Gastrocnemius medialis (tissue), 4 donors: ENCODE measurements around the gene SSR4. TPM values are rescaled to one million over a fixed set of nuclear protein-coding genes. Genes with fewer than 3 reads are reported as not detected.

Experiments
- ATAC-seq, 2 donors: fragments of 150-250 bp; one replicate each; pipeline ENCODE4 v1.9.1; 2016
- DNase-seq, 2 donors: peaks; one replicate each; pipeline ENCODE4 v3.0.0-alpha.2; 2019
- H3K27ac ChIP-seq, 4 donors: fragments of 200-600 bp; sonication (generic); 1 replicate in 1 of 4; 2 replicates in 3 of 4; pipeline ENCODE4 v1.5.1; 2016 to 2018; ENCODE audit warnings: mild to moderate bottlenecking in 2 of 4, moderate library complexity in 1 of 4
- H3K27me3 ChIP-seq, 3 donors: fragments of 200-600 bp; sonication (generic) in 2 of 3; 1 replicate in 1 of 3; 2 replicates in 2 of 3; pipeline versions ENCODE4 v1.5.1 to v1.6.0; 2016 to 2019; ENCODE audit warnings: mild to moderate bottlenecking in 1 of 3, moderate library complexity in 1 of 3
- H3K36me3 ChIP-seq, 2 donors: fragments of 200-600 bp; sonication (generic) in 1 of 2; one replicate each; pipeline ENCODE4 v1.5.1; 2017 to 2018
- H3K4me1 ChIP-seq, 2 donors: fragments of 200-600 bp; sonication (generic) in 1 of 2; one replicate each; pipeline ENCODE4 v1.5.1; 2016 to 2017; ENCODE audit warnings: mild to moderate bottlenecking in 2 of 2
- H3K4me3 ChIP-seq, 4 donors: fragments of 200-600 bp; sonication (generic) in 3 of 4; 1 replicate in 1 of 4; 2 replicates in 3 of 4; pipeline ENCODE4 v1.5.1; 2016 to 2019; ENCODE audit warnings: mild to moderate bottlenecking in 2 of 4
- H3K9me3 ChIP-seq, 3 donors: fragments of 200-600 bp; sonication (generic) in 2 of 3; 1 replicate in 1 of 3; 2 replicates in 2 of 3; pipeline ENCODE4 v1.5.1; 2016 to 2019
- POLR2A ChIP-seq, 2 donors: fragments of 450-650 bp; IDR thresholded peaks; one replicate each; pipeline ENCODE4 v1.6.1; 2017; ENCODE audit warnings: antibody characterized with exemption in 2 of 2, mild to moderate bottlenecking in 2 of 2, moderate library complexity in 2 of 2
- in situ Hi-C, 4 donors: fragments of 200-750 bp; cut with MboI; loops; one replicate each; pipeline versions ENCODE4 v1.15.0 to v1.8.0; 2017; ENCODE audit warnings: low sequenced_read_pairs in 4 of 4
- intact Hi-C: fragments of 100-400 bp; cut with DNase I; formaldehyde crosslinking; loops from one replicate; pipeline ENCODE4 v1.15.1; 2023; ENCODE audit warnings: low total_unique reads
- total RNA-seq, 4 donors: library from RNA; depleted of rRNA; stranded (reverse); fragments of >200 nt; gene quantifications; one replicate each; pipeline versions ENCODE4 v1.1.0 to v1.2.3, GENCODE V29; 2016
- TF ChIP-seq, protein P1 (sequence below), 5 experiments: fragments of 450-650 bp in 3 of 5; fragments of 200-600 bp in 2 of 5; sonication (generic) in 2 of 5; IDR thresholded peaks in 4 of 5; conservative IDR thresholded peaks in 1 of 5; 1 replicate in 4 of 5; 2 replicates in 1 of 5; pipeline ENCODE4 v1.5.1; 2016 to 2019; ENCODE audit warnings: antibody characterized with exemption in 5 of 5, mild to moderate bottlenecking in 3 of 5, moderate library complexity in 3 of 5

The SSR4 gene
- total RNA-seq, 4 donors from 2014 or later = 73.9 to 111 (median 93.4) TPM

- Histone ChIP-seq H3K9me3 (no peaks in the 10 kb centered on the region), H3K27ac (peak overlapping the region; percentile 93 to 98 (median 96)), H3K4me3 (peak overlapping the region; percentile 73 to 88 (median 78)), H3K4me1 (peaks cover 6 to 16% of the 10 kb centered on the region in 2 donors), H3K36me3 (peaks cover 0 to 11% of the 10 kb centered on the region in 2 donors), H3K27me3 (no peaks in the 10 kb centered on the region)
- TF ChIP-seq, protein P1, sequence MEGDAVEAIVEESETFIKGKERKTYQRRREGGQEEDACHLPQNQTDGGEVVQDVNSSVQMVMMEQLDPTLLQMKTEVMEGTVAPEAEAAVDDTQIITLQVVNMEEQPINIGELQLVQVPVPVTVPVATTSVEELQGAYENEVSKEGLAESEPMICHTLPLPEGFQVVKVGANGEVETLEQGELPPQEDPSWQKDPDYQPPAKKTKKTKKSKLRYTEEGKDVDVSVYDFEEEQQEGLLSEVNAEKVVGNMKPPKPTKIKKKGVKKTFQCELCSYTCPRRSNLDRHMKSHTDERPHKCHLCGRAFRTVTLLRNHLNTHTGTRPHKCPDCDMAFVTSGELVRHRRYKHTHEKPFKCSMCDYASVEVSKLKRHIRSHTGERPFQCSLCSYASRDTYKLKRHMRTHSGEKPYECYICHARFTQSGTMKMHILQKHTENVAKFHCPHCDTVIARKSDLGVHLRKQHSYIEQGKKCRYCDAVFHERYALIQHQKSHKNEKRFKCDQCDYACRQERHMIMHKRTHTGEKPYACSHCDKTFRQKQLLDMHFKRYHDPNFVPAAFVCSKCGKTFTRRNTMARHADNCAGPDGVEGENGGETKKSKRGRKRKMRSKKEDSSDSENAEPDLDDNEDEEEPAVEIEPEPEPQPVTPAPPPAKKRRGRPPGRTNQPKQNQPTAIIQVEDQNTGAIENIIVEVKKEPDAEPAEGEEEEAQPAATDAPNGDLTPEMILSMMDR (IDR thresholded peaks at IDR 0.05 in 4 of 5, conservative IDR thresholded peaks at IDR 0.05 in 1 of 5) = no peak
- TF ChIP-seq POLR2A (IDR thresholded peaks at IDR 0.05) = no peak
- ATAC-seq (peak in 1 of 2 donors; percentile 19), DNase-seq (no peak)
- in situ Hi-C loops (loop anchor here in 3 of 4 donors (25.0 kb wide), 2 partner anchors 144 to 169 kb away; partner anchors contain the start of genes HCFC1 (in 2 of the 3), TMEM187 (in 2 of the 3), ARHGAP4 (in 1 of the 3) and NAA10 (in 1 of the 3)), intact Hi-C loops (loop anchor here (5.0 to 10.0 kb wide), 3 partner anchors 108 to 582 kb away; partner anchors contain the start of genes EMD, FLNA and SLC6A8)
Measured at GRCh38 chrX:153793291-153793690, 1.2 kb upstream of the SSR4 start.

- Histone ChIP-seq H3K27ac (peak overlapping the region; percentile 93 to 98 (median 96)), H3K27me3 (no peaks in the 10 kb centered on the region), H3K4me1 (peaks cover 6 to 16% of the 10 kb centered on the region in 2 donors), H3K36me3 (peaks cover 0 to 11% of the 10 kb centered on the region in 2 donors), H3K9me3 (no peaks in the 10 kb centered on the region), H3K4me3 (peak overlapping the region; percentile 73 to 88 (median 78))
- DNase-seq (no peak), ATAC-seq (peak; percentile 5 to 14)
- in situ Hi-C loops = loop anchor here in 3 of 4 donors (25.0 kb wide), 2 partner anchors 142 to 167 kb away; partner anchors contain the start of genes HCFC1 (in 2 of the 3), TMEM187 (in 2 of the 3), ARHGAP4 (in 1 of the 3) and NAA10 (in 1 of the 3)
- intact Hi-C loops = loop anchor here (1.0 to 10.0 kb wide), 6 partner anchors 14 to 580 kb away; partner anchors contain the start of genes ABCD1, BCAP31, EMD and FLNA
- no peak for TF ChIP-seq POLR2A (IDR thresholded peaks at IDR 0.05)
- TF ChIP-seq, protein P1 (IDR thresholded peaks at IDR 0.05 in 4 of 5, conservative IDR thresholded peaks at IDR 0.05 in 1 of 5) = no peak
Measured at GRCh38 chrX:153794897-153795816, 689 bp downstream of the SSR4 start.

DNA sequence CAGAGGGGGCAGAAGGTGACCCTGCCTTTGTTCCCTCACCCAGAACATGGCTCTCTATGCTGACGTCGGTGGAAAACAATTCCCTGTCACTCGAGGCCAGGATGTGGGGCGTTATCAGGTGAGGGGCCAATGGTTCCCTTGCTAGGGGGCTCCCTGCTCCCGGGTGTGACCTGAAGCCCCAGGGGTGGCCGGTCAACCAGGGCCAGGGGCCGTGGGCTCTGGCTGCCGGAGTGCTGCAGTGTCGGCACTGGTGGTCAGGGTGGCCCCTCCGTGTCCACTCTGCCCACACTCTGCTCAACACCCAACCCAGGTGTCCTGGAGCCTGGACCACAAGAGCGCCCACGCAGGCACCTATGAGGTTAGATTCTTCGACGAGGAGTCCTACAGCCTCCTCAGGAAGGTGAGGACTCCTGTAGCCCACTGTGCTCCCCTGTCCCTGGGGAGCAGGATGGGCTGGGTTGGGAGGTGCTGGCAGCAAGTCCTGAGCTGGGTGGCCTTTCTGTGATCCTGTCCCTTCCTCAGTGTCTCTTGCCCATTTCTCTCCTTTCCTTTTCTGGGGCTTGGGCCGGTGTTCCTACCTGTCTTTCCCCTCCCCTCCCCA lies 3.0 kb downstream of the SSR4 start:
- intact Hi-C loops (loop anchor here (10.0 kb wide), 2 partner anchors 113 to 577 kb away; partner anchors contain the start of genes EMD, FLNA and SLC6A8), in situ Hi-C loops (loop anchor here in 3 of 4 donors (25.0 kb wide), 2 partner anchors 140 to 165 kb away; partner anchors contain the start of genes HCFC1 (in 2 of the 3), TMEM187 (in 2 of the 3), ARHGAP4 (in 1 of the 3) and NAA10 (in 1 of the 3))
- Histone ChIP-seq H3K9me3 (no peaks in the 10 kb centered on the region), H3K4me3 (no peak overlapping the region), H3K36me3 (peaks cover 0 to 11% of the 10 kb centered on the region in 2 donors), H3K27me3 (no peaks in the 10 kb centered on the region), H3K4me1 (peaks cover 6 to 7% of the 10 kb centered on the region in 2 donors), H3K27ac (no peak overlapping the region)
- TF ChIP-seq, protein P1 (IDR thresholded peaks at IDR 0.05 in 4 of 5, conservative IDR thresholded peaks at IDR 0.05 in 1 of 5) = no peak
- TF ChIP-seq POLR2A (IDR thresholded peaks at IDR 0.05) = no peak
- DNase-seq = no peak
- ATAC-seq = no peak

- H3K27me3 ChIP-seq = no peaks in the 10 kb centered on the region
- ATAC-seq = no peak
- peaks cover 0 to 11% of the 10 kb centered on the region in 2 donors for H3K36me3 ChIP-seq
- intact Hi-C loops = loop anchor here (10.0 kb wide), 2 partner anchors 115 to 575 kb away; partner anchors contain the start of genes EMD, FLNA and SLC6A8
- no peak overlapping the region for H3K27ac ChIP-seq
- no peaks in the 10 kb centered on the region for H3K4me1 ChIP-seq
- no peaks in the 10 kb centered on the region for H3K9me3 ChIP-seq
- no peak overlapping the region for H3K4me3 ChIP-seq
- no peak for DNase-seq
- in situ Hi-C loops = loop anchor here in 3 of 4 donors (25.0 kb wide), 2 partner anchors 138 to 163 kb away; partner anchors contain the start of genes HCFC1 (in 2 of the 3), TMEM187 (in 2 of the 3), ARHGAP4 (in 1 of the 3) and NAA10 (in 1 of the 3)
- TF ChIP-seq, protein P1 (IDR thresholded peaks at IDR 0.05 in 4 of 5, conservative IDR thresholded peaks at IDR 0.05 in 1 of 5) = no peak
- TF ChIP-seq POLR2A (IDR thresholded peaks at IDR 0.05) = no peak
Measured at GRCh38 chrX:153799326-153799725, 4.9 kb downstream of the SSR4 start.
